Skeletal muscle tissue (tissue), 4 donors: Measurements from ENCODE around the gene CDH24. TPM values are rescaled to one million over a fixed set of nuclear protein-coding genes. Genes with fewer than 3 reads are reported as not detected.
A peak's percentile ranks its signal among the peaks of the same experiment; 100 is the strongest.

Experiments used
- H3K27ac ChIP-seq: one replicate; pipeline ENCODE4 v1.7.0; 2013; ENCODE audit warnings: mild to moderate bottlenecking, low read depth, low read length, inconsistent platforms
- H3K27me3 ChIP-seq, 3 donors: one replicate each; pipeline ENCODE4 v1.7.0; 2013; ENCODE audit warnings: low read length in 3 of 3; ENCODE audit not compliant: control insufficient read depth in 3 of 3, insufficient read depth in 3 of 3
- H3K36me3 ChIP-seq, 3 donors: one replicate each; pipeline ENCODE4 v1.7.0; 2013; ENCODE audit warnings: low read length in 3 of 3; ENCODE audit not compliant: control insufficient read depth in 3 of 3, insufficient read depth in 3 of 3
- H3K4me1 ChIP-seq, 3 donors: one replicate each; pipeline ENCODE4 v1.7.0; 2013; ENCODE audit warnings: low read length in 3 of 3, mild to moderate bottlenecking in 3 of 3; ENCODE audit not compliant: control insufficient read depth in 3 of 3, insufficient read depth in 3 of 3
- H3K4me3 ChIP-seq, 3 donors: one replicate each; pipeline ENCODE4 v1.7.0; 2013; ENCODE audit warnings: low read length in 3 of 3
- H3K9ac ChIP-seq, 3 donors: one replicate each; pipeline ENCODE4 v1.7.0; 2013; ENCODE audit warnings: low read length in 3 of 3, mild to moderate bottlenecking in 3 of 3, moderate library complexity in 2 of 3, low read depth in 1 of 3
- H3K9me3 ChIP-seq, 3 donors: one replicate each; pipeline ENCODE4 v1.7.0; 2013; ENCODE audit warnings: low read length in 3 of 3; ENCODE audit not compliant: control insufficient read depth in 3 of 3
- total RNA-seq: library from RNA; depleted of rRNA; stranded (reverse); fragments of >200 nt; gene quantifications from one replicate; pipeline ENCODE4 v1.2.3, GENCODE V29; 2014
- donor health status: Osteomylitis.

The CDH24 gene, protein sequence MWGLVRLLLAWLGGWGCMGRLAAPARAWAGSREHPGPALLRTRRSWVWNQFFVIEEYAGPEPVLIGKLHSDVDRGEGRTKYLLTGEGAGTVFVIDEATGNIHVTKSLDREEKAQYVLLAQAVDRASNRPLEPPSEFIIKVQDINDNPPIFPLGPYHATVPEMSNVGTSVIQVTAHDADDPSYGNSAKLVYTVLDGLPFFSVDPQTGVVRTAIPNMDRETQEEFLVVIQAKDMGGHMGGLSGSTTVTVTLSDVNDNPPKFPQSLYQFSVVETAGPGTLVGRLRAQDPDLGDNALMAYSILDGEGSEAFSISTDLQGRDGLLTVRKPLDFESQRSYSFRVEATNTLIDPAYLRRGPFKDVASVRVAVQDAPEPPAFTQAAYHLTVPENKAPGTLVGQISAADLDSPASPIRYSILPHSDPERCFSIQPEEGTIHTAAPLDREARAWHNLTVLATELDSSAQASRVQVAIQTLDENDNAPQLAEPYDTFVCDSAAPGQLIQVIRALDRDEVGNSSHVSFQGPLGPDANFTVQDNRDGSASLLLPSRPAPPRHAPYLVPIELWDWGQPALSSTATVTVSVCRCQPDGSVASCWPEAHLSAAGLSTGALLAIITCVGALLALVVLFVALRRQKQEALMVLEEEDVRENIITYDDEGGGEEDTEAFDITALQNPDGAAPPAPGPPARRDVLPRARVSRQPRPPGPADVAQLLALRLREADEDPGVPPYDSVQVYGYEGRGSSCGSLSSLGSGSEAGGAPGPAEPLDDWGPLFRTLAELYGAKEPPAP
- total RNA-seq: 1.6 TPM

DNA sequence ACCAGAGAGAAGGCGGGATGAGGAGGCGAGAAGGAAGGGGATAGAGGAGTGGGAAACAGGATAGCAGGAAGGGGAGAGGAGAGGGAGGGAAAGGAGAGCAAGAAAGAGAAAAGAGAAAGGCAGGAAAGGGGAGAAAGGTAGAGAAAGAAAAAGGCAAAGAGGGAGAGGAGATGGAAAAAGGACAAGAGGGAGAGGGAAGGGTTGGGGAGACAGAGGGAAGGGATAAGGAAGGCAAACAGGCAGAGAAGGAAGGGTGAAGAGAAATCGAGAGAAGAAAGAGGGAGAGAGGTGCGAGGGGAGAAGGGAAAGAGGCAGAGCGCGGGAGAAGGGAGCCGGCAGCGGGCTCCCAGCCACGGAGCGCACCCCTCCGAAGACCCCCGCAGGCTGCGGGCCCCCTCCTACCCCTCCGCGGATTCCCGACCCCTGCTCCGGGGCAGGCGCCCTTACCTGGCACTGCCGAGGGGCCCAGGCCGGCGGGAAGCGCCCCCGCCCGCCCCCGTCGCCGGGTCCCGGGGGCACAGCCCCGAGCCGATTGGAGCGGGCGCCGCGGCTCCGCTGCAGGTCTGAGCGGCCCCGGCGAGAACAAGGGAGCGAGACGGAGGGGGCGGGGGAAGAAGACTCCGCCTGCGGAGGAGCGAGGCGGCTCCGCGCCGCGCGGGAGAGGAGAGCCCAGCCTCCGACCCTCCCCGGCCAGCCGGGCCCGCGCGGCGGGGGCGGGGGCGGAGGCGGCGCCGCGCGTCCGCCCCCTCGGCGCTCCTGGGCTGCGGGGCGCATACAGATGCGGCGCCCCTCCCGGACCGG, at the start of gene CDH24:
TSS of gene CDH24 (minus strand) at position 565 of the 801 bp plus-strand sequence. CDS start 1,787 bp downstream, outside the sequence.
- H3K36me3 ChIP-seq: peaks cover 26 to 27% (median 27%) of the 10 kb centered on the region in 3 donors
- H3K9me3 ChIP-seq: no peaks in the 10 kb centered on the region
- H3K27me3 ChIP-seq: no peaks in the 10 kb centered on the region
- peak within 1 kb of the TSS; percentile 33 to 71 (median 56) for H3K9ac ChIP-seq
- H3K4me1 ChIP-seq: peaks cover 12 to 23% (median 15%) of the 10 kb centered on the region in 3 donors
- peak within 1 kb of the TSS; percentile 66 to 70 (median 67) for H3K4me3 ChIP-seq
- H3K27ac ChIP-seq: no peak within 1 kb of the TSS

DNA sequence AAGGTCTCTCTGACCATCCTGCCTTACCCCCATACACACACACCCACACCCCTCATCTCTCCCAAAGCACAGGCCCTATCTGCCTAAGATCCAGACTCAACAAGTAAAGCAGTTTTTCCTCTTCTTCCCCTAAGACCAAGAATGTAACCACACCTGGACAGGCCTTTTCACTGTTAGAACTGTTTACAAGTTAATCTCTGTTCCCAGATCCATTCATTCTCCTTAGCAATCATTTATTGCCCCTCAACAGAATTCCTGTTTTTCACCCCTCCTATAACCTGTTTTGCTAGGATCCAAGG, 49.4 kb upstream of the CDH24 start:
- Histone ChIP-seq H3K4me1 (no peaks in the 10 kb centered on the region), H3K27ac (no peak overlapping the region), H3K9ac (no peak overlapping the region), H3K27me3 (peaks cover 0 to 6% (median 3%) of the 10 kb centered on the region in 3 donors), H3K36me3 (no peaks in the 10 kb centered on the region), H3K4me3 (no peak overlapping the region), H3K9me3 (no peaks in the 10 kb centered on the region)

DNA sequence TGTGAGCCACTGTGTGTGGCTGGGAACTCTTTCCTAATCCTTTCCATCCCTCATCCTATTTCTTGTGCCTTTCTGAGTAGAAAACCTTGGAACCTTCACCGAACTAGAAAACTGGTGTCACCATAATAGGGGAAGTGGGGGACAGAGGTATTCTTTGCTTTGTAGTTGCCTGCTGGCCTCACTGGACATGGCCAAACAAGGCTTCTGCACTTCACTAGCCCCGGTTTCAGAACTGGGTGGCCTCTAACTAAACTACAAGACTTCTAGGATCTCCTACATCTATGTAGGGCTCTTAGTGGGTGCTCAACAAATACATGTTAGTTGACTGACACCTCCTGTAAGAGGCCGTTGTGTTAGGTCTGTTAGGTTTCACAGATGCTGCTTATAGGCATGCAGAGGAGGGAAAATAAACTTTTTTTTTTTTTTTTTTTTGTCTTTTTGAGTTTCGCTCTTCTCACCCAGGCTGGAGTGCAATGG, 48.1 kb upstream of the CDH24 start:
- H3K9me3 ChIP-seq: no peaks in the 10 kb centered on the region
- no peaks in the 10 kb centered on the region for H3K4me1 ChIP-seq
- H3K4me3 ChIP-seq: no peak overlapping the region
- H3K27me3 ChIP-seq: no peaks in the 10 kb centered on the region
- no peak overlapping the region for H3K27ac ChIP-seq
- H3K9ac ChIP-seq: no peak overlapping the region
- no peaks in the 10 kb centered on the region for H3K36me3 ChIP-seq

DNA sequence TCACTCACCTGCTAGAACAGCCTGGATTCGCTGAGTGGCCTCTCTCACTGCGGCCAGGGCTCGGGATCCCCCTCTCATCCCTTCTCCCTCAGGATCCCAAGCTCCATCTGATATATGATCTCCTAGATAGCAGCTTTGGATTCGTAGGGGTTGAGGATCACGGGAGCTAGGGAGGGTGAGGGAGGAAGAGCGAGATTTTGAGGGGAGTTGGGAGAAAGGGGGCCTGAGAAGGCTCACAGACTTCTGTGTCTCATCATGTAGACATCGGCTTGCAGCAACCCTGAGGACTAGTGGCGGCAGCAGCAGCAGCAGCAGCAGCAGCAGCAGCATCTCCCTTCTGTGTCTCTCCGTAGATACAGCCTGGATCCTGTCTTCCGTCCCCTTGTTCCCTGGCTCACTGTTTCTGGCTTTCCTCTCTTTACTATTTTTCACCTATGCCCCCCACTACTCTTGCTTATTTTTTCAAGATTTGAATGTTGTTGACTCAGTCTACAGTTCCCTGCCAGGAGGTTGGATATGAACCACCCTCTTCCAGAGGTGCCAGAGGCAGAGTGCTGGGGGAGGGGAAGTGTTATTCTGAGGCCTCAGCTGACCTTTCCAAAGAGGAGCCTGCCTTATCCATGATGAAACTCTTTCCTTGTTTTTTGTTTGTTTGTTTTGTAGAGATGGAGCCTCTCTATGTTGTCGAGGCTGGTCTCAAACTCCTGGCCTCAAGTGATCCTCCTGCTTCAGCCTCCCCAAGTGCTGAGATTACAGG, 47.4 kb upstream of the CDH24 start, which contains the start of gene CIROP:
TSS of gene CIROP (minus strand) at position 399 of the 757 bp plus-strand sequence. CDS start at position 330, 69 bp downstream.
- no peak within 1 kb of the TSS for H3K27ac ChIP-seq
- peak within 1 kb of the TSS in 1 of 3 donors; percentile 30 for H3K9ac ChIP-seq
- H3K36me3 ChIP-seq: no peaks in the 10 kb centered on the region
- H3K9me3 ChIP-seq: no peaks in the 10 kb centered on the region
- H3K4me1 ChIP-seq: no peaks in the 10 kb centered on the region
- H3K27me3 ChIP-seq: no peaks in the 10 kb centered on the region
- no peak within 1 kb of the TSS for H3K4me3 ChIP-seq

DNA sequence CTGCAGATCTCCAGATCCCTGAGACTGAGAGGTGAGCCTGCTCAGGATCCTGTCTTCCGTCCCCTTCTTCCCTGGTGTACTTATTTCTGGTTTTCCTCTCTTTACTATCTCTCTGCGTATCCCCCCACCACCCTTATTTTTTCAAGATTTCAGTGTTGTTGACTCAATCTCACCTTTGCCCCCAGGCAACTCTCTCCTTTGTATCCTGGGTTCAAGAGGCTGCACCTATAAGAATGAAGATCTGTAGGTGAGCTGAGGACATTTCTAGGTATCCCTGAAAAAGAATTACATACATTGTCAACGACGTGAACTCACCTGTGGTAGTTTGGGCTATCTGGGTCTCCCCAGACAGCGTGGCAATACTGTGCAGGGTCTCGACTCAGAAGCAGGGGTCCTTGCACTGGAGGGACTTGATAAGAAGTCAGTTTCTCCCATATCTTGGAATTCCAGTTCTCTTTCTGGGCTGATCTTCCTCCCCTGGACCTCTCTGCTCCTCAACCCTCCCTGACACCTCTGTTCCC, 46.8 kb upstream of the CDH24 start:
- Histone ChIP-seq H3K4me1 (no peaks in the 10 kb centered on the region), H3K27me3 (no peaks in the 10 kb centered on the region), H3K27ac (no peak overlapping the region), H3K9ac (peak overlapping the region in 1 of 3 donors; percentile 30), H3K36me3 (peaks cover 0 to 2% (median 0%) of the 10 kb centered on the region in 3 donors), H3K4me3 (no peak overlapping the region), H3K9me3 (no peaks in the 10 kb centered on the region)

DNA sequence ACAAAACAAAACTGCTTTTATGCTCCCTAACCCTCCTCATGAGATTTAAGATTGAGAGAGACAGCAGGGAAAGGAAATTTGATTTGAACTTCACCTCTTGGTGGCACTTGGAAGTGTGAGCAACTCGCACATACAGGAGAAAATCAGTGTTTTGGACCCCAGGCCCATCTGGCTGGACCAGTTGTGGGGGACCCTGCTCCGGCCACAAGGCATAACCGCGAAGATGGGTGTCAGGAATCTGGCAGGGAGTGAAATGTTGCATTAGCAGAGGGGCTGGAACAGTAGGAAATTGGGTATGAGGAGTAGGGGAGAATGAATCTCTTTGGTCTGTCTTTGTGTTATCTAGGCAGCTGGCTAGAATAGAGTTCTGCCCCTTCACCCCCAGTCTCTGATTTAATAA, 46.3 kb upstream of the CDH24 start:
- Histone ChIP-seq H3K27me3 (no peaks in the 10 kb centered on the region), H3K36me3 (peaks cover 0 to 7% (median 3%) of the 10 kb centered on the region in 3 donors), H3K27ac (no peak overlapping the region), H3K9me3 (no peaks in the 10 kb centered on the region), H3K9ac (no peak overlapping the region), H3K4me1 (no peaks in the 10 kb centered on the region), H3K4me3 (no peak overlapping the region)

DNA sequence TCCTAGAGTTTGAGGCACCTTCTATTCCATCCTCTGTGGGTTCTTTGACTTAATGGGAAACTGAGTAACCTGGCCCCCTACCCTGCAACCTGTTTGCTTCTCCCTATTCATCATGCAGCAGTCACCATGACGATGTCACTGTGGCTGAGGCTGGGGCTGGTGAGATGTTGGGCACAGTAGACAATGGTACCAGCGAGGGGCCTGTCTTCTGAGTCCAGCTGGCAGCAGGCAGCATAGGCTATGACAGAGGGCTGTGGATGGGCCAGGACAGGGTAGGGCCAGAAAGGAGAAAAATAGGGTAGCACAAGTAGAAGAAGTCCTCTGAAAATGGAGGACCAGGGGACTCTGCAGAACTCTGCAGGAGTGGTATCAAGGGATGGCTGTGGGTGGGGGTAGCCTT, 45.5 kb upstream of the CDH24 start:
- H3K4me3 ChIP-seq: no peak overlapping the region
- H3K27ac ChIP-seq: no peak overlapping the region
- no peak overlapping the region for H3K9ac ChIP-seq
- H3K9me3 ChIP-seq: no peaks in the 10 kb centered on the region
- H3K36me3 ChIP-seq: peaks cover 0 to 13% (median 11%) of the 10 kb centered on the region in 3 donors
- peaks cover 0 to 2% (median 0%) of the 10 kb centered on the region in 3 donors for H3K4me1 ChIP-seq
- H3K27me3 ChIP-seq: no peaks in the 10 kb centered on the region

DNA sequence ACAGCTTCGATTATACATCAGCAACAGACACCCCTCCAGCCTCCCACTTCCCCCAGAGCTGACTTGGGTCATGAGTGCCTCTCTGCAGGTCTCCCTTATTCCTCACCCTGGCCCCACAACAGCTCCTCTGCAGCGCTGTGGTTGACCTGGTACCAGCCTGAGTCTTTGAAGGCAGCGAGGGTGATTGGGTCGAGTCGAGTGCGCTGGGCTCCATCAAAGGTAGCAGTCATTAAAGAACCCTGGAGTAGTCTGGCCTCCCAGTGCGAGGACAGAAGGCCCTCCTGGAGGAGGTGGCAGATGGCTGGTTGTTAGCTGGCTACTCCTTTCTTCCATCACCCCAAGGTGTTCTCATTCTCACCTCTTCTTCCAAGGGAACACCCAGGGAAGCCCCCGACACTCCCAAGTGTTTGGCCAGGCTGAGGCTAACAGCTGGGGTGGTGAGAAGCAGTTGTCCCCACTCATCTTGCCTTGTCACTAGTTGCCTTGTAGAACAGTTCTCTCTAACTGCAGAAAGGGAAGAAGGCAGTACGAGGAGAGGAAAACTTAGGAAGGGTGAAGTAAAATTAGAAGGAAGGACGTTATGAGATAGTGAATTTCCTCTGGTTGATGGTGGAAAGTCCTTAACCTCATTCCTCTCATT, 44.8 kb upstream of the CDH24 start:
- Histone ChIP-seq H3K4me3 (no peak overlapping the region), H3K4me1 (peaks cover under 1 to 6% (median 3%) of the 10 kb centered on the region in 3 donors), H3K27me3 (no peaks in the 10 kb centered on the region), H3K9ac (peak overlapping the region in 1 of 3 donors; percentile 4), H3K9me3 (no peaks in the 10 kb centered on the region), H3K27ac (no peak overlapping the region), H3K36me3 (peaks cover 0 to 19% (median 15%) of the 10 kb centered on the region in 3 donors)
